DMS53 (cell line): ENCODE data around the gene TSPAN2.

ENCODE experiments used
- DNase-seq: peaks from one replicate; lab custom pipeline; 2025; lab: John Stamatoyannopoulos, UW

The TSPAN2 gene

DNA sequence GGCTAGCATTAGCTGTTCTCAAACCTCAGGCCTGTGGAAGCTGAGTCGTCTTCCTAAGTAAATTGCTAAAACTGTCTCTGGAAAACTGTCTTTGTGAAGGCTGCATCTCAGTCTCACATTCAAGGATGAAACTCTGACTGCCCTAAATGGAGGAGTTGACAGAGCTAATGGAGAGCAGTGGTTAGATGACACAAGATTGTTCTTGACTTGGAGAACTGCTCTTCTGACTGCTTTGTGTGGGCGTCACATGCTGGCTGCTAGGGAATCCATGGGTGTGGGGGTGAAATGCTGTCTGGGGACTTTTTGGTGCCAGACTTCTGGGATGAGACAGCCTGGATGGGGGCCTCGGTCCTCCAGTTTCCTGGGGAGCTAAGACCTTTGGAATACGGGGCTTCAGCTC lies 24.5 kb upstream of the TSPAN2 start:
- no peak for DNase-seq

DNA sequence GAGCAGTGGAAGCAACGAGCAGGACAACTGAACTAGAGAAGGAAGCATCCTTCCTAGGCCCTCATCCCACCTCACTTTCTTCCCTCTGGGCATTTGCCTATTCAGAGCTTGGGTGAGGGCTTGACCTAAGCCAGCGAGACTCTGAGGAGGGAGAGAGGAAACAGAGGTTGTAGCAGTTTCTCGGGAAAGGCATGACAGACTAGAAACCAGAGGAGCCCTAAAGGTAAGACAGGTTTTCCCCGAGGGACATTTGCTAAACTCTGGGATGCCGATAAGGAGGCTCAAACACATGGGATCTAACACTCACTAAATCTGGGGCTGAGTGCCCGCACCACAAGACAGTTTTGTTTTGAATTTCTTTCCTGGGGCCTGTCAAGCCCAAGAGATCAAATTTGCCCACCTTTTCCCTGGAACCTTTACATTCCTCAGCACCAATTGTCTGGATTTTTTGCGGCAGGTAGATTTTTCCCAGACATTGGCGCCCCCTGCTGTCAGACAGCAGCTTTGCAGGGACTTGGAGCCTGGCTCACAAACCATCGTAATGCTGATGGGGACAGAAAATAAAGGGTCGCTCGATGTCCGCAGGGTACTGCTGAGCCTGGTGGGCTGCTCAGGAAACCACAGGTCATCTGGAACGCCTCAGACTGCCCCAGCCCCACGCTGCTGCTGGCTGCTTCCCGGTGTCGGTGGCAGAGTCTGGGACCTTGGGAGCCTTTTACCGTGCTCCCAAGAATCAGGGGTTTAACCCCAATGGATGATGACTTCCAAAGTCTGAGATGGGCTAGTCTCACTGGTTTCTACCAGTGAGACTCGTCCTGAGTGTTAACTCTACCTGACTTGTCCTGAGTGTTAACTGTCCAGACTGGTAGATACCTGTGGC lies 23.4 kb upstream of the TSPAN2 start:
- DNase-seq, result peak; percentile 54

DNA sequence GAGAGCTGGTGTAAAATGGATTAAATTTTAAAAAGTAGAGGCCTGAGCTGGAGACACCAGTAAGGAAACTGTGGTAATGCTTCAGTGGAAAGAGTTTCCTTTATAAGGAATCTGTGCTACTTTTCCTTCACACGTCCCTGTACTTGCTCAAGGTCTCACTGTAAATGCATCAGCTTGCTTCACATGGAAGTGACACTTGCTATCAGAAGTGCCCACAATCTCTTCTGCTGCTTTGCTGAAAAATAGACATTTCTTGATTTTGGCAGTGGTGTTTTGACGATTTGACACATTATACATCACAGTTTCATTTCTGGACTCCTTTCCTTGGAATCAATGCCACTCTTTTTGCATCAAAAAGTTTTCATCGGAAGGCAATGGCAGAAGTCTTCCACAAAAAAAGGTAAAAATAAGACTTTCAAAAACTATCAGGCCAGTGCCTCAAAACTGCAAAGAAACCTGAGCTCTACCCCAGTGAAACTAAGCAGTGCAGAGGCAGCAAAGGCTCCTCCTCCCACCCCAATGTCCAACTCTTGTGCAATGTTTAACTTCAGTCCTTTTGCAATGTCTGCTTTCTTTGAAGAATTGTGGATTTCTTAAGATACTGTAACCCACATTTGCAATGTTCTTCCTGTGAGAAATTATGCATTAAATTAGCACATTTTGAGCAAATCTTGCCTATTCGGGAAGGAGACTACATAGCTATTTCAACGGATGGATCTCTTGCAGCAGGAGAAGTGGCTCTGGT lies 18.4 kb upstream of the TSPAN2 start:
- no peak for DNase-seq

DNA sequence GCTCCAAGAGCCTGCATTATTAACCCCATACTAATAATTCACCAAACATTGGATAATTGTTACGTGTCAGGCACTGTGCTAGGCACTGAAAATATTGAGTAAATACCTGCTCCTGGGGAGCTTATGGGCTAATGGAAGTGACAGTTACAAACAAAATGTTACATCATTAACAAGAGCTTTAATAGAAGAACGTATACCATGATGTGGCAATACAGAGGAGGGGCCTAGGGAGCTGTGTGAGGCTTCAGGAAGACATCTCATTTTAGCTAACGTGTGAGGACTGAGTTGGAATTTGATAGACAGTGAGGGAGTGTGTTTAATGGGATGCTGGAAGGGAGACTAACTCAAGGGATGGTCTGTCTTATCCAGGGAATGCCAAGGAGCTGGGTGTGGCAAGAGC lies 16.5 kb upstream of the TSPAN2 start:
- no peak for DNase-seq

DNA sequence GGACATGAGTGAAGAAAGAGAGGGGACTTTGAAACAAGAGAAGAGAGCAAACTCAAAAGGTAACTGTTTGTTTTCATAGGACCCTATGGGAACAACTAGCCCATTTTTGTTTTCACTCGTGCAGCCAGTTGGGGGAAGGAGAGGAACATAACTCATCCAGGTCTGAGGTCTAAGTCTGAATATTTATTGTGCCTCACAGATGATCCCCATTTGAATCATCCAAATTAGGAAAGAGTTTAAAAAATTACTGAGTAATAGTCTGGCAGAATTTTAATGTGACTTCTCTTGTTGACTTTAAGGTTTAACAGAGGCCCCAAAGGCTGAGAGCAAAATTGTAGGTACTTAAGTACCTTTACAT lies 10.4 kb upstream of the TSPAN2 start:
- DNase-seq, result peak; percentile 50

DNA sequence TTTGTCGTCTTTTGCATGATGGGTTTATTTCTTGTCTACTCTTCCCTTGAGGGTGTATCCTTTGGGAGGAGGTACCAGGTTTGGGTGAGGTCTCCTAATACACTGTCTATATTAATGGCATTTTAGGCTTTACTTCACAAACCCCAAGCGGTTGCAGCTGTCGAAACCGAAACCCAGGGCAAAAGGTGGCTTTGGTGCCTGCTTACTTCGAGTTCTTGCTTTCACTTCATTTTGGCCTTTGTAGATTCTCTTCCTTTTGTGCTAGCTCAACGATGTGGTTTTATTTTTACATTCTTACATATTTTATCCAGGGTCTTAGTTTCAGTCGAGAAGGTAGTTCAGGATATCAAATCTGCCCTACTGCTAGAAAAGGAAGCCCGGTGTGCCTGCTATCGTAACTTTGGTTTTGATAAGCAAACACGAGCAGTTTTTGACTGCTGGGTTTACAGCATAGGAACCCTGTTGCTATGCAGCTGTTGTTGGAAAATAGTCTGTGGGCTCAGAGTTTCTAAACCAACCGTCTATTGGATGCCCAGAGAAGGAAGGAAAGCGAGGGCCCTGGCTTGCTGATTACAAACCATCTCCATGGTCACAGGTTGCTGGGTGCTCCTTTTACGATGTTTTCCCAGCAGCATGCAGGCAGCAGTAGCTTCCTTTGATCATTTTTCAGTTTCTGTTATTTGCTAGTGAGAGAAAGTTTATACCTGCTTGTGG lies 9.8 kb upstream of the TSPAN2 start:
- DNase-seq, result peak; percentile 90

DNA sequence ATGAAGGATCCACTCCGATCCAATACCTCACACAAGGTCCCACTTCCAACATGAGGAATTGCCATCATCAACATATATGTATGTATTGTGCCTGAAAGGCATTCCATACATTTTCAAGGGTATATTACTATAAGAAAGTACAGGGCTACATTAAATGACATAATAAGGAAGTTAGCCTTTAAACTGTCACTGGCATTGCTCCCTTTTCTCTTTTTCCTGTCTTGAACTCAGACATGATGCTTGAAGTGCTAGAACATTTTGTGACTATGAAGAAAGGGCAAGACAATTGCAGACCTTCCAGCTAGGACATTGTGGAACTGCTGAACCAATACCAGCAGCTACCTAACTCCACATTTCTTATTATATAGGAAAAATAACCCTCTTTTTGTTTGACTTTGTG lies 2.9 kb upstream of the TSPAN2 start:
- DNase-seq, result no peak

DNA sequence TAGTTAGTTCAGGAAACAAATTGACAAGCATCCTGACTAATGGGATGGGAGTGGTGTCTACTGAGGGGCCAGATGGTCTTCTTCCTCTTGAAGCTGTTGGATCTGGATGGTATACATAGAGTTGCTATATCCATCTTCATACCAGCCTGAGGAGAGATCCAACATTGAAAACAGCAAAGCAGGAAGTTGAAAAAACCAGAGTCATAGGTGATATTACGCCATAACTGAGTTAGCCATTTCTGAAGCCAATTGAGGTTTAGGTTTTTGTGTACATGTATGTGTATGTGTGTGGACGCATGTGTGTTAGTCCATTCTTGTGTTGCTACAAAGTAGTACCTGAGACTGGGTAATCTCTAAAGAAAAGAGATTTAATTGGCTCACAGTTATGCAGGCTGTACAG lies 2.3 kb upstream of the TSPAN2 start:
- no peak for DNase-seq

DNA sequence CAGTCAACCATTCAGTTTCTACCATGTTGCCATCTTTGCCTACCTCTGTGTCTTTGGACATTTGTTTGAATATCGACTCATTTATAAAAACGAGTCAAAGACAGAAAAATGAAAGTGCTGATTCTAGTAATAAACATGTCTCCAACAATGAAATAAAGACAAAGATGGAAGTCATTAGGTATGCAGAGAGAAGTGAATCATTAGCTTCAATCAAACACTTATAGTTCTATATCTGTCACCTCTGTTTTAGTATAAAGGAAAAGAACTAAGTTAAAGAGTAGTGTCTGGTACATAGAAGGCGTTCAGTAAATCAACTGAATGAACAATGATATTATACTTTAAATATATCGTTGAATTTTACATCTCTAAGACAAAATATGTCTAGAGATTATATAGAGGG lies 1.7 kb upstream of the TSPAN2 start:
- no peak for DNase-seq

DNA sequence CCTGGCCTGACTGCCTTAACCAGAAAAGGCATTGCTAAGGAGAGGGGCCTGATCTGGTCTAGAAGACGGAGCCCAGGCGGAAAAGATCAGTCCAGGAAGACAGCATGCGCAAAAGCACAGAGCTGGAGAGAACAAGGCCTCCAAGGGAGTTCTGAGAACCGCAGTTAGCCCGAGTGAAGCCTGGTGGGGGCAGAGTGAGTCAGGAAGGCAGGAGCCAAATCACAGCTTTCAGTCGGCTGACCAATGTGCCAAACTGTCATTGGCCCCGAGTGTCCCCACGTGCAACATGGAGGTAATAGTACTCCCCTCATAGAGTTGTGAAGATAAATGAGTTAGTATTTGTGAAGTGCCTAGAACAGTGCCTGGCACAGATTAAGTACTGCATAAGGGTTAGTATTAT lies 1.2 kb upstream of the TSPAN2 start:
- no peak for DNase-seq

DNA sequence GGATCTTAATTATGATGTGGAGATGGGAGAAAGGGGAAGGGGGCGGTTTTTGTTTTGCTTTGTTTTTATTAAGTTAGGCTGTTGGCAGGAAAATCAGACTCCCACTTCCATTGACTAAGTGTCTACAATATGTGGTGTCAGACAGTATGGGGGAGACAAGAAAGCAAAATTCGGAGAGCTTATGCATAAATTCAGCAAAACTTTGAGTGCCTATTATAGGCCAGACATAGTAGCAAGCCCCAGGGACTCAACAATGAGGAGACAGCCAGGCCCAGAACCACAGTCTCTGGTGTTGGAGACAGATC lies 835 bp upstream of the TSPAN2 start:
- no peak for DNase-seq

DNA sequence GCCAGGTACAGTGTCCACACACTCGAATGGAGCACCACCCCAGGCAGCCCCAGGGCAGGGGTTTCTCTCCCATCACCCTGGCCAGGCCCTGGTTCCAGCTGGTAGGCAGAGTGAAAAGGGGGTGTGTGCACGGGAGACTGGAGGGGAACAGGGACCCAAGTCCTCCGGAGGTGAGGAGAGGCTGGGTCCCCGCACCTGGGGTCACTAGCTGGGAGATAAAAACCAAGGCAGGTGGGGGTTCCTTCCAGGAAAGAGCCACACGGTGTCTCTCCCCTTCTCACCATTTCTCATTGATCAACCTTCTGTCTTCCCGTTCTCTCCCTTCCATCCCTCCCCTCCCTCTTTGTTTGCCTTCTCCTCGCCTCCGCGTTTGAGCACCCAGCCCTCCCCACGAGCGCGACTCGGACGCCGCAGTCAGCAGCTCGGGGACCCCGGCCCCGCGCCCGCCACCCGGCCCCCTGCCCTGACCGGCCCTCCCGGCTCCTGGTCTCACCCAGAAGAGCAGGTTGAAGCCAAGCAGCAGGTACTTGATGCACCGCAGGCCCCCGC lies 358 bp downstream of the TSPAN2 start:
- DNase-seq, result peak; percentile 66

DNA sequence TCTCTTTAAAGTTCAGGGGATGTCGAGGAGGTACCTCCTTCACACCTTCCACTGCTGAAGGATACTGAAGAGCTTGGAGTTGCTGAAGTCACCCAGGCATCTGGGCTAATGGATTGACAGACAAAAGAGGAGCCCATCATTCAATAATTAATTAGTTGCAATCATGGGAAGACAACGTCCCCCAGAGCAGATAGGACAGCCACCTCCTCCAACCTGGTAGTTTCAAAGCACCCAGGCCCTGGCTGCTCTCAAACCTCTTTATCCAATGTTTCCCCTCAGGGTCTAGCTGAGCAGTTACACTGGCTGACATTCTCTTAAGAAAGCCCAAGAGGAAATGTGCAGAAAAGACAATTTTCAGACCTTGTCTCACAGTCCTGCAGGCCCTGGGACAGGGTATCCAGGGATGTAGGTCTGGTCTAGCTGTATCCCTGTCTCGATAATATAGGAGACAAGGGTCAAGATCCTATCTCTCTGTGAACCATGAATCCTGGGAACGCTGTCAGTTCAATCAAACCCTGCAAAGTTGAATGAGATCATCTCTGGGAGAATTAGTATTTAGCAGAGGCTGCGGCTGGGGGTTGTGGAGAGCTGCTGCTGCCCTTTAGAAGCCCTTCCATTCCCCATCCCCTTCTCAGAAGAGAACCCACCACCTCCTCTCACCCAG lies 1.1 kb downstream of the TSPAN2 start:
- peak; percentile 34 for DNase-seq

DNA sequence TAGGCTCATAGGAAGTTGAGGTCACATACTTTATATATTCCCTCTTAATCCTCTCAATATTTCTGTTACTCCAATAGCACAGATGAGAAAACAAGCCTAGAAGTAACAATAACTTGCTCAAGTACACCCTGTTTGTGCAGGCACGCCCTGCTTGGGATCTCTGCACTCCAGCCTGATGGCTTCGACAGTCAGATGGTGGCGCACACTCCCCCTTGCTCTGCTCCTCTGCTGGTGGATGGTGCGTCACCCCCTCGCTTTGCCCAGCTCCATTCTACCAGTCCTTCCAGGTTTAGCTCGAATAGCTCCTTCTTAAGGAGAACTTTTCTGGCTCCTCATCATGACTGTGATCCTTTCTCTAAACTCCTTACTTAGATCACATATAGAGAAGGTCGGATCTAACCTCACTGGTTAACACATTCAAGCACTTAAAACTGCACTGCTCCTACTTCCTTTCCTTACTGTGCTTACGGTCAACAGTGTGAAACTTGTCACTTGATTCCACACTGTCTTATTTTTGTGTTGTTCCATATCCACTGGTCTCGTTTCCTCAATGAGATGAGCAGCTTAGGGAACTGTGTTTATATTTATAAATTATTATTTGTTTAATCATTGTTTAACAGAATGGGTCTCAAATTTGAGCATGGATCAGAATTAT lies 3.0 kb downstream of the TSPAN2 start:
- no peak for DNase-seq

DNA sequence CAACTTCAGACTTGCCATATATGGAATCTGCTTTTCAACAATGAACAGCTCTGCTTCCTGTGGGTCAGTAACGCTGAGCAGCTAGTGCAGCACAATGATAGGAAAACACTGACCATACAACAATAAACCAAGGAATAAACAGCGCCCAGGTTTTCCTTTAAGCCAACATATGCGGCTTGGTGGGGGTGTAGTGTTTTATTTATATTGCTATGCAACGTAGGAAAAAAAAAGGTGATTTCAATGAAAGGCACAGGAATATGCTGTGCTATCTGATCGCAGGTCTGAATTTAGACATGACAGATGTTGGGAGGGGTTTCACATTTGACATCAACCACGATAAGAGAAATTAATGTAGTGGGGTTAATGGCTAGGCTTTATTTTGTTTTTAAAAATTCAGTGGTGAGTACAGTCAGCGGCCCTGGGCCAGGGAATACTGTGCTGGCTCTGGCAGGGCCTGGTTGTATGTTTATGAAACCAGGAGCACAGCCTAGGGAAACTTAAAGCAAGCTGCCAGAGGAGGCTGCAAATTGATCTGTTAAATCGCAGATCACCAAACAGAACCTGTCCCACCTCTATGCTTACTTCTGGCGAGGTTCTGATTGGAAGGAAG lies 4.3 kb downstream of the TSPAN2 start:
- DNase-seq, result no peak

DNA sequence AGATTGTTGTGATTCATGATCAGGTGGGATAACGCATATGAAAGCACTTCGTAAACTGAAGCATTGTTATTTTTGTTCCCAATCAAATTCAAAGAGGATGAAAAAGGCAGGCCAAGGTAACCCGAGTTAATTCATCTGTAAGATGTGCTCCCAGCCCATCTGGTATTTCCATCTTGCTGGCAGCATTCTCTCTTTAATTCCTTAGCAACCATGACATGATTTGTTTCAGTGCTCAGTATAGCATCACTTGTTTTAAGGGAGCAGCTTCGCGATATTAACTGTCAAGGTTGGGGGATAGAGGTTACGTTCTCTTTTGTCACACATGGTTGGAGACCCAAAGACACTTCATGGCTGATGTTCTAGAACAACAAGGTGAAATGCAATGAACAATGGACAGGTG lies 6.4 kb downstream of the TSPAN2 start:
- no peak for DNase-seq

DNA sequence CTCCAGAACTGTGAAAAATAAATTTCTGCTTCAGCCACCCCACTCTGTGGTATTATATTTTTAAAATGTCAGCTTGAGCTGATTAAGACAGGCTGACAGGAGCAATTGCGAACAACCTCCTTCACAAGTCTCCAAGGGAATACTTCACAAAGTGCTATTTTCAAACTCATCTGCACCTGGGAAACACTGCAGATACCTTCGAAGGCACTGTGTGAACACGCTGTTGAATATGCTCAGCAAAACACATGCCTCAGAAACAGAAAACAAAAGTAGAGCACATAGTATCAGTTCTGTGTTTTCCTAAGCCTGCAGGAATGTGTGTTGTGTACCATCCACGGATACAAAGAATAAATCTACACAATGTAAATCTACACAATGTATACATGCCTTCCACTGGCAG lies 10.6 kb downstream of the TSPAN2 start:
- no peak for DNase-seq

DNA sequence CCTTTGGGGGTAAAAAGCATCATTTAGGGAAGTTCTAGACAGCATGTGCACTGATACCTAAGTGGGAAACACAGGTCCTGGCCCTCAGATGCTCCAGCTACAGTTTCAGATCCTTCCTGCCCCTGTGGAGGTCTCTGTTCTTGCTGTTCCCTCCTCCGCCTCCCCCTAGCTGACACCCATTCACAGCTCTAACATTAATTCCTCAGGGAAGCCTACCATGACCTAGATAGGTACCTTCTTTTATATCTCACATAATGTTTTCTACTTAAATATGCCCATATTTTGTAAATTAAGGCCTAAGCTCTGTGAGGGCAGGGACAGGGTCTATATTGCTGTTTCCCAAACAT lies 11.3 kb downstream of the TSPAN2 start:
- DNase-seq, result no peak

DNA sequence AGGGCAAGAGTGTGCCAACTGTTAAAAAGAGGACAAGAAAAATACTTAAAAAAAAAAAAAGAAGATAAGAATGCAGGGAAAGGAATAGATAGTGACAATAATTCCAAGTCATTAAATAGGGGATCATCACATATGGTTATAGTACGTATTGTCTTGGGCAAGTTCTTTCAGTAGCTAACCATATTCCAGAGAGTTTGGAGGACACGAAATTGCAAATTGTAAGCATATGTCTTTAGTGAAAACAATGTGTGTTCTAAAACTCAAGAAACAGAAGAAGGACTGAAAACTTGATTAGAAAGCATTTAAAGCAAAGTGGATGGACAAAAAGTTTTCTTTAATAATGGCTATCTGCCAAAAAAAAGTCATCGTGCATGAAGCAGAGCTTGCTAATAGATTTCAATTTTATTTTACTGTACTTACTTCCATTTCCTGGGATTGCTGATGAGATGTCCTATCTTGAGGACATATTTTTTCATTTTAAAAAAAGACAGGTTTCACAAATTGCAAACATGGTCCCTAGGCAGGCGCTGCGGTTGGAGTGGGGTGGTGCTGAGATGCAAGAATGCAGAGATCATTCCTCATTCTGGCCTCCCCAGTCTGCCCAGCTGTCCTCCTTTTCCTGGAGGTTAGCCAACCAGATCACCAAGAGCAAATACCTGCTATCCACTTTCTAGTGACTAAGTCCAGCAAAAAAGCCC lies 11.9 kb downstream of the TSPAN2 start:
- DNase-seq, result no peak

DNA sequence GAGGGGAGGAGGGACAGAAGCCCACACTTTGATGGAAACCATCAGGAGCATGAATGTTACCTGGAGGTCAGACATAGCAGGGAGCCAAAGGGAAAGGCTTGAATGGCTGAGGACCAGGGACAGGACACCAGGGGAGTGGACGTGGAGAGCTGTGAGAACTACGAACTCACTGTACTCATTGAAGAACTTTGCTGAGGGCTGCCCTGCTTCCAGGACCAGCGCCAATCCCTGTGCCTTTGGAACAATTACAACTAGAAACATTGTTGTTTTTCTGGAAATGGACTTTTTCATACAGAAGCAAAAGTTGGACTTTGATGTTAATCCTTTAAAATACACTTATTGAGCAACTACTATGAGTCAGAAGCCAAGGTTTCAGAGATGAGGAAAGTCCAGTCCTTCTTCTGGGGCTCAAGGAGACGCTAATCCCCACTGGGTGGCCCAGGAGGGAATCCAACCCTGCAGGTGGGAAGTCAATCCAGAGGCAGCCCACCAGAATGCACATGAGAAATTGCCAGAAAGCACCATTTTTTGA lies 12.9 kb downstream of the TSPAN2 start:
- DNase-seq, result no peak
